Measurements from ENCODE around the gene SLC34A2.

GRCh38 chr4:25633541-25633940 lies 22.1 kb upstream of the SLC34A2 start:
- TF ChIP-seq CTCF (IDR thresholded peaks at IDR 0.05; ENCODE audit: low read length) (no peak), EZH2phosphoT487 (IDR thresholded peaks at IDR 0.05; ENCODE audit: low read length) (no peak)

All from MM.1S (cell line).